Mucosa of rectum (tissue), 2 donors: ENCODE measurements around the gene POLA2.

Experiments
- H3K27ac ChIP-seq, 2 donors: one replicate each; pipeline ENCODE4 v1.7.0; 2013; ENCODE audit warnings: inconsistent platforms in 2 of 2, low read depth in 2 of 2, low read length in 2 of 2
- H3K27me3 ChIP-seq, 2 donors: one replicate each; pipeline ENCODE4 v1.7.0; 2013; ENCODE audit warnings: low read length in 2 of 2; ENCODE audit not compliant: control insufficient read depth in 2 of 2, insufficient read depth in 2 of 2
- H3K36me3 ChIP-seq, 2 donors: one replicate each; pipeline ENCODE4 v1.7.0; 2013; ENCODE audit warnings: low read length in 2 of 2; ENCODE audit not compliant: control insufficient read depth in 2 of 2, insufficient read depth in 2 of 2
- H3K4me1 ChIP-seq, 2 donors: one replicate each; pipeline ENCODE4 v1.7.0; 2013; ENCODE audit warnings: low read length in 2 of 2, mild to moderate bottlenecking in 1 of 2; ENCODE audit not compliant: control insufficient read depth in 2 of 2, insufficient read depth in 2 of 2
- H3K4me3 ChIP-seq, 2 donors: one replicate each; pipeline ENCODE4 v1.7.0; 2013; ENCODE audit warnings: low read length in 2 of 2
- H3K9ac ChIP-seq, 2 donors: one replicate each; pipeline ENCODE4 v1.7.0; 2013; ENCODE audit warnings: low read length in 2 of 2, low read depth in 1 of 2, mild to moderate bottlenecking in 1 of 2
- H3K9me3 ChIP-seq, 2 donors: one replicate each; pipeline ENCODE4 v1.7.0; 2013; ENCODE audit warnings: low read length in 2 of 2; ENCODE audit not compliant: control insufficient read depth in 2 of 2
- donor health status: healthy.
- donor health status: Normal muscosa, but diverticular disease.

Gene POLA2

DNA sequence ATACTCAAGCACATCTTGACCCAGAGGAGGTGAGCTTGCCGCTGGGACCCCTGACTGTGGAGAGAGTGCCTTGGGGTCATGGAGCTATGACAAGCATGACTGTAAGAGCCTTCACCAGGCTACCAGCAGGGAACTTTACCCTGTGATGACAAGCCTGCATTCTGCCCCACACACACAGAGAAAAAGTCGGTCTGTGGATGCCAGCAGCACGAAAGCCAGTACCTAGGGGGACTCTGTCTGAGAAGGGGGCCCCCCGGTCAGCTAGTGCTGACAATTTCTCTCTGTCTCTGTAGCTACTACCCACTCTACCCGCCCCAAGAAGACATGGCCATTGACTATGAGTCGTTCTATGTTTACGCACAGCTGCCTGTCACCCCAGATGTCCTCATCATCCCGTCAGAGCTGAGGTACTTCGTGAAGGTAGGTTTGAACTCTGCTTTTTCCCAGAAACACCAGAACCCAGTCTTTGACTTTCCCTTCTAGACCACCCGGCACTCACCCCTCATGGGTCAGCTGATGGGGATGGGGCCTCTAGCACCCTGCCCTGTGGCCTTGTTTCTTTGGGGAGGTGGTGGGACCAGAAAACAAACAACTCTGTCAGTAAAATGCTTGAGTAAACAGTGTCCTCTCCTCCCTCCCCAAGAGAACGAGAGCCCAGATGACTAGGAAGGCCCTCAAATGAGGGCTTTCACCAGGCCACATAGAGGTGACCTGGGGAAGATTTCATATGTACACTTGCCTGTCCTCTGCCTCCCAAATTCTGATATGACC lies 34.0 kb downstream of the POLA2 start:
- no peak overlapping the region for H3K9ac ChIP-seq
- H3K4me1 ChIP-seq: peaks cover 18 to 40% of the 10 kb centered on the region in 2 donors
- no peak overlapping the region for H3K4me3 ChIP-seq
- H3K27me3 ChIP-seq: no peaks in the 10 kb centered on the region
- H3K27ac ChIP-seq: peak overlapping the region; percentile 45 to 55
- H3K9me3 ChIP-seq: no peaks in the 10 kb centered on the region
- peaks cover 12 to 21% of the 10 kb centered on the region in 2 donors for H3K36me3 ChIP-seq

DNA sequence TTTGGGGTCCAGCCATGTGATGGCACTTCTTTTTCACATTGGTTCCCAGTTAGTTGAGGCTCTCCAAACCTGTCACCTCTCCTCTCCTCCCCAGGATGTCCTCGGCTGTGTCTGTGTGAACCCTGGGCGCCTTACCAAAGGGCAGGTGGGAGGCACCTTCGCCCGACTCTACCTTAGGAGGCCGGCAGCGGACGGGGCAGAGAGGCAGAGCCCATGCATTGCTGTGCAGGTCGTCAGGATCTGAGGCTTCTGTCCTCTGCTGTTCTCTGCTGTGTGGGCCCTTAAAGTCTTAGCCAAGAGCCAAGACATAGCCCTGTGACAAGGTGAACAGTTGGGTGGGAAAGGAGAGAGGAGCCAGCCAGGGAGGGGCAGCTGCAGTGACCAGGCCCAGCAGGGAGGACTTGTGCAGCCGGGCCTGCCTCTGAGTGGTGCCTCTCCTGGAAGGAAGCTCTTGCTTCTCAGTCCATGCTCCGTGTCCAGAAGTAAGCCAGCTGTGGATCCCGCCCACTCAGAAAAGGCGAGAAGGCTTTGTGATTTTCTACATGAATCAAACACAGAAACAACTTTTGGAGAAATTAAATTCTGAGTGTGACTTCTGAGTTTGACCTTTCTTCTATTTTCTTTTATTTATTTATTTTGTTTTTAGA lies 35.4 kb downstream of the POLA2 start:
- Histone ChIP-seq H3K4me1 (peaks cover 13 to 31% of the 10 kb centered on the region in 2 donors), H3K4me3 (no peak overlapping the region), H3K9me3 (no peaks in the 10 kb centered on the region), H3K36me3 (peaks cover 12 to 21% of the 10 kb centered on the region in 2 donors), H3K9ac (no peak overlapping the region), H3K27ac (peak overlapping the region; percentile 41 to 87), H3K27me3 (no peaks in the 10 kb centered on the region)

DNA sequence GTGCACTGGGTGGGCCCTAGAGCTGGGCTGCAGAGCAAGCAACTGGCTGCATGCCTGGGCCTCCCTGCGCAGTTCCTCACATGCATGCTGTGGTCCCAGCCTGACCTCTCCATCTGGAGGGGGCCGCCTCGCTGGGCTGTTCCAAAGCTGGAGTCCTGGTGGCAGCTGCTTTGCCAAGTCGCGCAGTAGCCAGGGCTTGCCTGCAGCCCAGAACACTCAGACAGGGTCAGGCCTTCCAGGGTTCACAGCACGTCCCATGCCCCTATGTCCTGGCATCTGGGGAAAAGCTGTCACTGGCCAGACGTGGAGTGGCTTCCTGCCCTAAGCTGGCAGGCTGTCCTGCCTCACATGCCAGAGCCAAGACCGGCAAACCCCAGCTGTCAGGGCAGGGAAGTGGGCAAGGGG lies 36.4 kb downstream of the POLA2 start:
- Histone ChIP-seq H3K27ac (peak overlapping the region; percentile 84 to 87), H3K4me1 (peaks cover 13 to 26% of the 10 kb centered on the region in 2 donors), H3K9me3 (no peaks in the 10 kb centered on the region), H3K36me3 (peaks cover 12 to 21% of the 10 kb centered on the region in 2 donors), H3K27me3 (no peaks in the 10 kb centered on the region), H3K9ac (peak overlapping the region in 1 of 2 donors; percentile 20), H3K4me3 (no peak overlapping the region)

DNA sequence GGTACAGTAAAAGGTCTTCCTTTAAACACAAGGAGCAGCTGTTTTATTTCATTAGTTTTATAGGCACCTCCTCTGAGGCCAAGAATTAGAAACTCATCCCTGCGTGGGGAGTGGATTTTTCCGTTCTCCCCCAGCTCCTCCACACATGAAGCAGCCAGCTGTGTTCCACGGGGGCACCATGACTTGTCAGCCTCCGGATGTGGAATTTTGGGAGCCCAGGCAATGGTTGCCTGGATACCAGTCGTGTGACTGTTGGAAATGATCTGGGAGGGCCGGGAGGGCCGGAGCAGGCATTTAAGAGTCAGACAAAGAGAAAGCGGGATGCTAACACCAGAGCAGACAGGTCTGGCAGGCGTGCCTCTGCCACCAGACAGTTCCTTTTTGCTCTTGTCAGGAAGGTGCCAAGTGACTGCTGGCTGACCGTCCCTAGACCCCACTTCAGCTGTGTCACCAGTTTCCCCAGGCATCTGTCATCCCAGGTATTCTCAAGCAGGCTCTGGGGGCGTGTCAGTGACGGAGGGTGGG lies 37.0 kb downstream of the POLA2 start:
- Histone ChIP-seq H3K9me3 (no peaks in the 10 kb centered on the region), H3K4me3 (no peak overlapping the region), H3K27ac (peak overlapping the region; percentile 84 to 87), H3K9ac (no peak overlapping the region), H3K27me3 (no peaks in the 10 kb centered on the region), H3K36me3 (peaks cover 12 to 21% of the 10 kb centered on the region in 2 donors), H3K4me1 (peaks cover 13 to 22% of the 10 kb centered on the region in 2 donors)

DNA sequence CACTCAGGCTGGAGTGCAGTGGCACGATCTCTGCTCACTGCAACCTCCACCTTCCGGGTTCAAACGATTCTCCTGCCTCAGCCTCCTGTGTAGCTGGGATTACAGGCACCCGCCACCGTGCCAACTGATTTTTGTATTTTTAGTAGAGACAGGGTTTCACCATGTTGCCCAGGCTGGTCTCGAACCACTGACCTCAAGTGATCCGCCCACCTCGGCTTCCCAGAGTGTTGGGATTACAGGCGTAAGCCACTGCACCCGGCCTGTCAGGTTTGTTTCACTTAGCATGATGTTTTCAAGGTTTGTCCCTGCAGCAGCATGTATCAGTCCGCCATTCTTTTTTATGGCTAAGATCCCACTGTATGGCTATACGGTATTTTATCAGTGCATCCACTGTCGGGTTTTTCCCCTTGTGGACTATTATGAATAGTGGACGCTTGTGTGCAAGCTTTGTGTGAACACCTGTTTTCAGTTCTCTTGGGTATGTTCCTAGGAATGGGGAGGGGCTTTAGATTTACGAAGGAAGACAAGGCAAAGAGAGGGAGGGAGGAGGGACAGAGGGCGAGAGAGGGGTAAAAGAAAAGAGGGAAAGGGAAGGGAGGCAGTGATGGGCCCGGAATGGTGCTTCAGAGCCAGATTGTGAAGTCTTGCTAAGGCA lies 39.0 kb downstream of the POLA2 start:
- Histone ChIP-seq H3K9me3 (no peaks in the 10 kb centered on the region), H3K4me3 (no peak overlapping the region), H3K36me3 (peaks cover 3 to 15% of the 10 kb centered on the region in 2 donors), H3K27me3 (no peaks in the 10 kb centered on the region), H3K4me1 (peaks cover 17 to 18% of the 10 kb centered on the region in 2 donors), H3K27ac (no peak overlapping the region), H3K9ac (no peak overlapping the region)

DNA sequence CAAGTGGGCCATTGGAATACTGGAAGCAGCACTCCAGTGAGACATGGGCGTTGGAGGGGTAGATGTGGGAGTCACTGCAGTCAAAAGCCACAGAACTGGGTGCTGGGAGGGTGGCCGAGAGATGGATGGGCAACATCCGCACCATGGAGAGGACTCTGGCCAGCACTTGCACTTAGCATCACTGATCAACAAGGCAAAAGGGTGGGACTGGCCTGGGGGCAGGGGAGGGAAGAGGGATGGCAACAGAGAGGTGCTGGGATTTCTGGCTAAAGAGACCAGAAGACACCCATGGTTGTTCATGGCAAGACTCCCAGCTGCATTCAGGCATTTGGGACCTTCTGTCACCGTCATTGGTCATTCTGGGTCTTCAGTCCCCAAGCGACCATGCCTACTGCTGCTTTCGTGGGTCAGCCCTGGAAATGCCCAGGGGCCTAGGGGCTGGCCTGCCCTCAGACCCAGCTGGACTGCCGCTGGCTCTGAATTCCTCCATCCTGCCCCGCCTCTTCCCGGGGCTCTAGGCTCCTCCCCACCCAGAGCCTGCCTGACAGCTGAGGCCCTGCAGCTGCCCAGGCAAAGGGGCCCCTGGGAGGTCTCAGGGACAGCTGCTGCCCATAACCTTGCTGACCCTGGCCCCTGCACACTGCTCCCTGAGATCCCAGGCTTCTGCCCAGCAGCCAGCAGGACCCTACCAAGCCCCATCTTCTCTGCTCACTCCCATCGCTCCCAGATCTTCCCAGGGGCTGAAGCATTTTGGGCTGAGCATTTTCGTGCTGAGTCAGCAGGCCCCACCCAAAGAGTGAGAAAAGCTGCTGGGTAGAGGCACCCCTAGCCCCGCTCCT lies 39.9 kb downstream of the POLA2 start:
- peak overlapping the region in 1 of 2 donors; percentile 43 for H3K27ac ChIP-seq
- peaks cover 20 to 24% of the 10 kb centered on the region in 2 donors for H3K4me1 ChIP-seq
- H3K9me3 ChIP-seq: no peaks in the 10 kb centered on the region
- no peak overlapping the region for H3K9ac ChIP-seq
- H3K4me3 ChIP-seq: no peak overlapping the region
- peaks cover 0 to 9% of the 10 kb centered on the region in 2 donors for H3K36me3 ChIP-seq
- H3K27me3 ChIP-seq: no peaks in the 10 kb centered on the region

DNA sequence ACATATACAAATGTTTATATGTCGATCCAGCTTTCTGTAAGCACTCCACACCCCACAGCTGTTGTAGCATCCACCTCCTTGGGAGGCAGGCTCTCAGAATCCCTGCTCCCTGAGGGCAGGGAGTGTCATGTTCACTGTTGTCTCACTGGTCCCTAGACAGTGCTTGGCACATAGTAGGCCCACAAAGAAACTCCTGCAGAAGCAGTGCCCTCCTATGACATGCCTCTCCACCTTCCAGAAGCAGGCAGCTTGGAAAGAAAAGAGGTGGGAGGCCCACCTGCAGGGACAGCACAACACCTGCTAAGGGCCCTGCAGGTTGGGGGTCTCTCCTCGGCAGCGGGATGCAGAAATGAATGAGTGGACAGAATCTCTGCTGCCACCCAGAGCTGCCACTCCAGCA lies 41.8 kb downstream of the POLA2 start:
- Histone ChIP-seq H3K27me3 (no peaks in the 10 kb centered on the region), H3K36me3 (peaks cover 0 to 2% of the 10 kb centered on the region in 2 donors), H3K4me3 (no peak overlapping the region), H3K27ac (no peak overlapping the region), H3K4me1 (peaks cover 19 to 21% of the 10 kb centered on the region in 2 donors), H3K9me3 (no peaks in the 10 kb centered on the region), H3K9ac (no peak overlapping the region)

DNA sequence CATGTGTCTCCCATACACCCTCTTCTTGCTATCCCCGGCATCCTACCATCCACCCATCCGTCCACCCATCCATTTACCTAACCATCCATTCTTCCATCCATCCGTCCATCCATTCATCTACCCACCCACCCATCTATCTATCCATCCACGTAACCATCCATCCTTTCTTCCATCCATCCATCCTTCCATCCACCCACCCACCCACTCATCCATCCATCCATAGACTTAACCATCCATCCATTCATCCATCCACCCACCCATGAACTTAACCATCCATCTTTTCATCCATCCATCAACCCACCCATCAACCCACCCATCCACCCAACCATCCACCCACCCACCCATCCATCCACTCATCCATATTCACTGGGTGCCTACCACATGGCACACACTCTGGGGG lies 42.3 kb downstream of the POLA2 start:
- peaks cover 20 to 23% of the 10 kb centered on the region in 2 donors for H3K4me1 ChIP-seq

DNA sequence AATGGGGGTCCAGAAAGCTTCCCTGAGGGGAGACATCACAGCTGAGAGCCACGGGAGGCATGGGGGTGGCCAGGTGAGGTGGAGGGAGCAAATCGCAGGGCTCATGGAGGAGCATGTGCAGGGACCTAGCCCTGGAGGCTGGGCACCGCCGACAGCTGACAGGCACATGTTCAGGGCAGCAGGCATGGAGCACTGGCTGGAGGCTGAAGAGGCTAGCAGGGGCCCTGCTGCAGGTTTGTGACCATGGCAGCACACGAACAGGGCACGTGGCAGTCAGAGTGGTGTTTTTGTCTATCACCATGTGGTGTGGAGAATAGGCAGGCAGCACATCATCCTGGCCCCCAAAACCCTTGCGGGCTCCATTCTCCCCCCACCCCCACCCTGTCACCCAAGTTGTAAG lies 42.9 kb downstream of the POLA2 start:
- Histone ChIP-seq H3K27me3 (no peaks in the 10 kb centered on the region), H3K4me3 (no peak overlapping the region), H3K9me3 (no peaks in the 10 kb centered on the region), H3K36me3 (peaks cover 0 to 2% of the 10 kb centered on the region in 2 donors), H3K27ac (peak overlapping the region in 1 of 2 donors; percentile 52), H3K9ac (no peak overlapping the region), H3K4me1 (peaks cover 19 to 21% of the 10 kb centered on the region in 2 donors)

More for the DNA sequence above, 42.3 kb downstream of the POLA2 start:
- no peak overlapping the region for H3K9ac ChIP-seq
- H3K36me3 ChIP-seq: peaks cover 0 to 2% of the 10 kb centered on the region in 2 donors
- H3K4me3 ChIP-seq: no peak overlapping the region
- no peaks in the 10 kb centered on the region for H3K9me3 ChIP-seq
- H3K27me3 ChIP-seq: no peaks in the 10 kb centered on the region
- no peak overlapping the region for H3K27ac ChIP-seq
